ENCODE measurements around the gene MPO.

The MPO gene

DNA sequence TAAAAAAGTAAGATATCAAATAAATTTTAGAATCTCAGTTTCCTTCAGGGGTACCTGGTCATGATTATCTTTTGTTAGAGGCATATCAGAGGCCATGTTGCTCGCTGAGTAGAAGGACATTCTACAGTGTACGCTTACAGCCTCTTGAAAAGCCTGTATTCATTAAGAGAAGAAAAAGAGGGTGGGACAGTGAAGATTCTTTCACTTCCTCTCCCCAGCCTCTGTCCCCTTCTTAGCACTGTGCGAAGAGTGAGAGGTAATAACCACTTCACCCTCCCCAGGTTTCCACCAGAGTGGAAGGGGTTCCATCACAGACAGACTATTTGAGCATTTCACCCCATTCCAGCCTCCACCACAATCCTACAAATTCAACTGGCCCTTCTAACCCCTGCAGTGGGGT, 47.2 kb downstream of the MPO start:
- no peak for DNase-seq
- no peaks in the 10 kb centered on the region for H3K36me3 ChIP-seq (ENCODE audit: control insufficient read depth in 4 of 4, insufficient read depth in 4 of 4, low read length in 3 of 4)
- WGBS (ENCODE audit: insufficient coverage), result 100% methylated on average over 2 of the region's 3 CpGs
- H3K4me3 ChIP-seq (ENCODE audit: control insufficient read depth in 1 of 7, extremely low read depth in 1 of 7, insufficient read depth in 4 of 7, low read depth in 2 of 7, low read length in 6 of 7), result no peak overlapping the region
- no peak overlapping the region for H3K27ac ChIP-seq (ENCODE audit: insufficient read depth in 1 of 2, low read depth in 1 of 2, low read length in 2 of 2, poor library complexity in 1 of 2, severe bottlenecking in 2 of 2)
- CTCF ChIA-PET, result no interaction called here
- POLR2A ChIA-PET, result no interaction called here
- no peaks in the 10 kb centered on the region for H3K9me3 ChIP-seq (ENCODE audit: control extremely low read depth in 1 of 5, control insufficient read depth in 4 of 5, insufficient read depth in 2 of 5, low read depth in 1 of 5, low read length in 4 of 5)
- H3K27me3 ChIP-seq (replicated peaks in 2 of 5; ENCODE audit: control insufficient read depth in 4 of 5, insufficient read depth in 5 of 5, low read length in 4 of 5), result peaks cover 0 to 28% (median 15%) of the 10 kb centered on the region in 5 experiments
- H3K4me1 ChIP-seq (ENCODE audit: control extremely low read depth in 1 of 4, control insufficient read depth in 4 of 4, insufficient read depth in 4 of 4, low read length in 3 of 4), result peaks cover 0 to 18% (median 0%) of the 10 kb centered on the region in 4 experiments

DNA sequence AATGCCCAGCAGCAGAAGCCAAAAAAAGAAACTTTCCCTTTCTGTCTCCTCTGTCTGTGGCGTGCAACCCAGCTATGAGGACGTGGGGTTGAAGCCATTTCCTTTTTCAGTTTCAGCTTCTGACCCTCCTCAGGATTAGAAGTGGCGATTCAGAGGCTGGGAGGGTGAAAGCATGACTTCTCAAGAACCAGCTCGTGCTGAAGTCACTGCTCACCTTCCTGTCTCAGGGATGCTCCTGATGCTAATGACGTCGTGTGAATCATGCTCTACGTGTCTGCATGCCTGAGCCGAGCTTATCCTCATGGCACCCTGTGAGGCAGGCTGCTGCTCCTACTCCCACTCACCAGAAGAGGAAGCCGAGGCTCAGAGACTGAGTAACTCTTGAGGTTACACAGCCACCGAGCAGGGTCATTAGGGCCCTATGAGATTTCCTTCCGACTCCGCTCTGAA, 48.0 kb downstream of the MPO start:
- ChIA-PET POLR2A (no interaction called here), CTCF (interaction anchor here (1.6 to 2.7 kb wide), 2 partner anchors 14 to 17 kb away, joined by 8 to 9 read pairs; partner anchors contain the start of gene MKS1)
- Histone ChIP-seq H3K27me3 (replicated peaks in 2 of 5; ENCODE audit: control insufficient read depth in 4 of 5, insufficient read depth in 5 of 5, low read length in 4 of 5) (peaks cover 0 to 27% (median 12%) of the 10 kb centered on the region in 5 experiments), H3K4me3 (ENCODE audit: control insufficient read depth in 1 of 7, extremely low read depth in 1 of 7, insufficient read depth in 4 of 7, low read depth in 2 of 7, low read length in 6 of 7) (no peak overlapping the region), H3K4me1 (ENCODE audit: control extremely low read depth in 1 of 4, control insufficient read depth in 4 of 4, insufficient read depth in 4 of 4, low read length in 3 of 4) (peaks cover 0 to 18% (median 0%) of the 10 kb centered on the region in 4 experiments), H3K9me3 (ENCODE audit: control extremely low read depth in 1 of 5, control insufficient read depth in 4 of 5, insufficient read depth in 2 of 5, low read depth in 1 of 5, low read length in 4 of 5) (no peaks in the 10 kb centered on the region), H3K36me3 (ENCODE audit: control insufficient read depth in 4 of 4, insufficient read depth in 4 of 4, low read length in 3 of 4) (no peaks in the 10 kb centered on the region), H3K27ac (ENCODE audit: insufficient read depth in 1 of 2, low read depth in 1 of 2, low read length in 2 of 2, poor library complexity in 1 of 2, severe bottlenecking in 2 of 2) (no peak overlapping the region)
- 76% methylated on average over 8 of the region's 12 CpGs for WGBS (ENCODE audit: insufficient coverage)
- DNase-seq, result no peak

DNA sequence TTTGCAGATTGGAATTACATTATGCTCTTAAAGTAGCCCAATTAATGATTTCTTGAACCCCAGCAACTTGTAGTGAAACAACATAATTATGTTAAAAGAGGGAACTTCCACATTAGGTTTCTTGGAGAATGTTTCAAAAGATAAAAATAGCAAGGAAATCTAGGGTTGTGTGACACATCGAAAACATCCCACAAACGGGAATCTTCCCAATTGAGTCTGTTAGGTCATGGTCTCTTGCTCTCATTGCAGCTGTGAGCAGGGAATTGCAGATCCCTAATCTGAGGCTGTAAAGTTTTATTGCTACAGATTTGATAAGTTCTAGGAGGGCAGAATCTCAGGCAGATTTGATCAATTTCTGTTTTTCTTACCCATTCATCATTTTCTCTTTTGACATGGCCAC, 49.1 kb downstream of the MPO start:
- no peak overlapping the region for H3K27ac ChIP-seq (ENCODE audit: insufficient read depth in 1 of 2, low read depth in 1 of 2, low read length in 2 of 2, poor library complexity in 1 of 2, severe bottlenecking in 2 of 2)
- H3K4me3 ChIP-seq (ENCODE audit: control insufficient read depth in 1 of 7, extremely low read depth in 1 of 7, insufficient read depth in 4 of 7, low read depth in 2 of 7, low read length in 6 of 7), result no peak overlapping the region
- ChIA-PET CTCF (interaction anchor here (1.2 to 2.7 kb wide), 3 partner anchors 12 to 18 kb away, joined by 3 to 9 read pairs (median 8); partner anchors contain the start of gene MKS1), POLR2A (no interaction called here)
- no CpG with 5 or more reads among the region's 2 CpGs for WGBS (ENCODE audit: insufficient coverage)
- H3K36me3 ChIP-seq (ENCODE audit: control insufficient read depth in 4 of 4, insufficient read depth in 4 of 4, low read length in 3 of 4), result no peaks in the 10 kb centered on the region
- H3K27me3 ChIP-seq (replicated peaks in 2 of 5; ENCODE audit: control insufficient read depth in 4 of 5, insufficient read depth in 5 of 5, low read length in 4 of 5), result peaks cover 0 to 27% (median 12%) of the 10 kb centered on the region in 5 experiments
- no peak for DNase-seq
- peaks cover 0 to 18% (median 0%) of the 10 kb centered on the region in 4 experiments for H3K4me1 ChIP-seq (ENCODE audit: control extremely low read depth in 1 of 4, control insufficient read depth in 4 of 4, insufficient read depth in 4 of 4, low read length in 3 of 4)
- H3K9me3 ChIP-seq (ENCODE audit: control extremely low read depth in 1 of 5, control insufficient read depth in 4 of 5, insufficient read depth in 2 of 5, low read depth in 1 of 5, low read length in 4 of 5), result no peaks in the 10 kb centered on the region

DNA sequence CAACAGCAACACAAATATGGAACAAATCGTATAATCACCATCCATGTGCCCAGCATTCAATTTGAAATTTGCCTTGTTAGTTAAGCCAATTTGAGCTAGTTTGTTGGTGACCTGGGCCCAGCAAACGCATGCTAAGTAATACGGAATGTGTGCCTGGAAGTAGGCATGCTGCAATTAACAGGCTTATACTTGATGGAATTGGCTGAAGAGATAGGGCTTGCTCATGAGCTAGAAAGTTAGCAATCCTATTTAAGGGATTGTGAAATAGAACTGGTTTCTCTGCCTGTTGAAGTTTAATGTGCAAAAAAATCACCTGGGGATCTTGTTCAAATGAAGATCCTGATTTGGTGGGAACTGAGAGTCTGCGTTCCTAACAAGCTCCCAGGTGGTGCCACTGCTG, 50.9 kb downstream of the MPO start:
- DNase-seq, result no peak
- Histone ChIP-seq H3K4me3 (ENCODE audit: control insufficient read depth in 1 of 7, extremely low read depth in 1 of 7, insufficient read depth in 4 of 7, low read depth in 2 of 7, low read length in 6 of 7) (no peak overlapping the region), H3K4me1 (ENCODE audit: control extremely low read depth in 1 of 4, control insufficient read depth in 4 of 4, insufficient read depth in 4 of 4, low read length in 3 of 4) (peaks cover 0 to 18% (median 0%) of the 10 kb centered on the region in 4 experiments), H3K27ac (ENCODE audit: insufficient read depth in 1 of 2, low read depth in 1 of 2, low read length in 2 of 2, poor library complexity in 1 of 2, severe bottlenecking in 2 of 2) (no peak overlapping the region), H3K9me3 (ENCODE audit: control extremely low read depth in 1 of 5, control insufficient read depth in 4 of 5, insufficient read depth in 2 of 5, low read depth in 1 of 5, low read length in 4 of 5) (no peaks in the 10 kb centered on the region), H3K36me3 (ENCODE audit: control insufficient read depth in 4 of 4, insufficient read depth in 4 of 4, low read length in 3 of 4) (no peaks in the 10 kb centered on the region), H3K27me3 (replicated peaks in 2 of 5; ENCODE audit: control insufficient read depth in 4 of 5, insufficient read depth in 5 of 5, low read length in 4 of 5) (peaks cover 0 to 13% (median 7%) of the 10 kb centered on the region in 5 experiments)
- CTCF ChIA-PET, result interaction anchor here (1.2 to 2.4 kb wide), 2 partner anchors 30 to 51 kb away, joined by 4 to 7 read pairs; partner anchors contain the start of gene MPO
- 96% methylated on average over 4 of the region's 4 CpGs for WGBS (ENCODE audit: insufficient coverage)
- POLR2A ChIA-PET, result no interaction called here

DNA sequence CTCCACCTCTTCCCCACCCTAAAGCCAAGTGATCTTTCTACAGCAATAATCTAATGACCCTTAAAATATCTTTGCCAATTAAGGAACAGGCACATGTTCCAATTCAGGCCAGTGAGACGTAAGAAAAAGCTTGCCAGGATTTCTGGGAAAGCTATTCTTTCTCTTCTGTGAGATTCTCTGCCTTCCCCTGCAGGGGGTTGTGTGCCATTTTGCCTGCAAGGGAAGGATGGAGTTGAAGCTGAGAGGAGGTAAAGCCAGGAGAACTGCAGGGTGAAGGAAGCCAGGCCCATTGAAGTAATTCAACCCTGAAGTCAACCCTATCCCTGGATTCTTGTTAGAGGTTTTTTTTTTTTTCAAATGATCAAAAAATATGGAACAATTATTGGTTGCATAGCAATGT, 51.4 kb downstream of the MPO start:
- Histone ChIP-seq H3K27ac (ENCODE audit: insufficient read depth in 1 of 2, low read depth in 1 of 2, low read length in 2 of 2, poor library complexity in 1 of 2, severe bottlenecking in 2 of 2) (no peak overlapping the region), H3K4me3 (ENCODE audit: control insufficient read depth in 1 of 7, extremely low read depth in 1 of 7, insufficient read depth in 4 of 7, low read depth in 2 of 7, low read length in 6 of 7) (no peak overlapping the region), H3K9me3 (ENCODE audit: control extremely low read depth in 1 of 5, control insufficient read depth in 4 of 5, insufficient read depth in 2 of 5, low read depth in 1 of 5, low read length in 4 of 5) (no peaks in the 10 kb centered on the region), H3K36me3 (ENCODE audit: control insufficient read depth in 4 of 4, insufficient read depth in 4 of 4, low read length in 3 of 4) (no peaks in the 10 kb centered on the region), H3K27me3 (replicated peaks in 2 of 5; ENCODE audit: control insufficient read depth in 4 of 5, insufficient read depth in 5 of 5, low read length in 4 of 5) (peaks cover 0 to 8% (median 3%) of the 10 kb centered on the region in 5 experiments), H3K4me1 (ENCODE audit: control extremely low read depth in 1 of 4, control insufficient read depth in 4 of 4, insufficient read depth in 4 of 4, low read length in 3 of 4) (peaks cover 0 to 18% (median 3%) of the 10 kb centered on the region in 4 experiments)
- 100% methylated on average over 1 of the region's 1 CpG for WGBS (ENCODE audit: insufficient coverage)
- DNase-seq, result no peak
- POLR2A ChIA-PET, result no interaction called here
- CTCF ChIA-PET, result interaction anchor here (2.4 kb wide), 1 partner anchor 29 kb away, joined by 7 read pairs; no protein-coding TSS in a partner anchor

DNA sequence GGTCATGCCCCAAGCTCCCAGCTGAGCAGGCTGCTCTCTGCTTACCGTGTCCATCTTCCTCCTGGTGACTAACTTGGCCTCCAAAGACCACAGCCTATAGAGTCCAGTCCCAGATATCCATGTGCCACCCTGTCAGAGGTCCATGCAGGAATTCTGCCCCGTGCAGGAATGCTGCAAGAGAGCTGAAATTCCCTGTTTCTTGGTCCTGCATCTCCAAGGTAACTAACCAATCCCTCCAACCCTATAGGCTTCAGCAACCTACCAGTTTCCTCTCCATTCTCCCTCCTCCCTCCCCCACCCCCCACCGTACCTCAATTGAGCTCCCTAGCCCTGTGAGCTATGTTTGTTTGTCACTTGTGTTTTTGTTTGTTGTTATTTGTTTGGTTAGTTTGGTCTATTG, 52.1 kb downstream of the MPO start:
- Histone ChIP-seq H3K9me3 (ENCODE audit: control extremely low read depth in 1 of 5, control insufficient read depth in 4 of 5, insufficient read depth in 2 of 5, low read depth in 1 of 5, low read length in 4 of 5) (no peaks in the 10 kb centered on the region), H3K27me3 (replicated peaks in 2 of 5; ENCODE audit: control insufficient read depth in 4 of 5, insufficient read depth in 5 of 5, low read length in 4 of 5) (peaks cover 0 to 7% (median 0%) of the 10 kb centered on the region in 5 experiments), H3K4me3 (ENCODE audit: control insufficient read depth in 1 of 7, extremely low read depth in 1 of 7, insufficient read depth in 4 of 7, low read depth in 2 of 7, low read length in 6 of 7) (no peak overlapping the region), H3K36me3 (ENCODE audit: control insufficient read depth in 4 of 4, insufficient read depth in 4 of 4, low read length in 3 of 4) (no peaks in the 10 kb centered on the region), H3K27ac (ENCODE audit: insufficient read depth in 1 of 2, low read depth in 1 of 2, low read length in 2 of 2, poor library complexity in 1 of 2, severe bottlenecking in 2 of 2) (no peak overlapping the region), H3K4me1 (ENCODE audit: control extremely low read depth in 1 of 4, control insufficient read depth in 4 of 4, insufficient read depth in 4 of 4, low read length in 3 of 4) (peaks cover 0 to 18% (median 7%) of the 10 kb centered on the region in 4 experiments)
- POLR2A ChIA-PET, result no interaction called here
- WGBS (ENCODE audit: insufficient coverage), result 75% methylated on average over 1 of the region's 3 CpGs
- CTCF ChIA-PET, result interaction anchor here (0.8 to 2.4 kb wide), 3 partner anchors 7 to 29 kb away, joined by 3 to 10 read pairs (median 7); no protein-coding TSS in a partner anchor
- DNase-seq, result no peak

DNA sequence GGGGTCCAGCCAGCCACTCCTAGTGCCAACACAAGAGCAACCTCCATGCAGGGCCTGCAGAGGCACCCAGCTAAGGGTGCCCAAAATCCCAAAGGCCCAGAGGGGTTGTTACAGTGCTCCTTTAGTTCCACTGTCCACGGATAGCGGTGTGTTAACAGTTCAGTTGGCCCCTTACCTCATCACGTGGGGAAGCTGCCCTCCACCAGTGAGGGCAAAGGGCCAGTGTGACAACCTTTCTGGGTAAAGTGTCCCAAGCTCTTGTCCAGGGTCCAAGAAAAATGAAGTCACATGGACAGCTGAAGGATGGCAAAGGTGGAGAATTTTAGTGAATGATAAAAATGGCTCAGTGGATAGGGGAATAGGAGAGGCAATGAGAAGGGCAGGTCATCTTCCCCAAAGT, 53.0 kb downstream of the MPO start:
- H3K9me3 ChIP-seq (ENCODE audit: control extremely low read depth in 1 of 5, control insufficient read depth in 4 of 5, insufficient read depth in 2 of 5, low read depth in 1 of 5, low read length in 4 of 5), result no peaks in the 10 kb centered on the region
- no peaks in the 10 kb centered on the region for H3K36me3 ChIP-seq (ENCODE audit: control insufficient read depth in 4 of 4, insufficient read depth in 4 of 4, low read length in 3 of 4)
- 89% methylated on average over 3 of the region's 3 CpGs for WGBS (ENCODE audit: insufficient coverage)
- H3K4me1 ChIP-seq (ENCODE audit: control extremely low read depth in 1 of 4, control insufficient read depth in 4 of 4, insufficient read depth in 4 of 4, low read length in 3 of 4), result peaks cover 0 to 11% (median 7%) of the 10 kb centered on the region in 4 experiments
- CTCF ChIA-PET, result interaction anchor here (0.6 to 2.5 kb wide), 4 partner anchors 8 to 157 kb away, joined by 3 to 10 read pairs (median 5); no protein-coding TSS in a partner anchor
- H3K27me3 ChIP-seq (replicated peaks in 2 of 5; ENCODE audit: control insufficient read depth in 4 of 5, insufficient read depth in 5 of 5, low read length in 4 of 5), result peaks cover 0 to 5% (median 0%) of the 10 kb centered on the region in 5 experiments
- DNase-seq, result no peak
- POLR2A ChIA-PET, result no interaction called here
- no peak overlapping the region for H3K4me3 ChIP-seq (ENCODE audit: control insufficient read depth in 1 of 7, extremely low read depth in 1 of 7, insufficient read depth in 4 of 7, low read depth in 2 of 7, low read length in 6 of 7)
- H3K27ac ChIP-seq (ENCODE audit: insufficient read depth in 1 of 2, low read depth in 1 of 2, low read length in 2 of 2, poor library complexity in 1 of 2, severe bottlenecking in 2 of 2), result no peak overlapping the region

Measured in common myeloid progenitor, CD34-positive (primary cell).